IPS-NIHi7 (cell line): Measurements from ENCODE around the gene PACS2.
"Not testable (repeated sequence)": the region's sequence is repeated elsewhere in the genome, so short reads cannot be mapped to it uniquely, and the experiment has no call there.

Experiments
- DNase-seq: peaks from one replicate; pipeline ENCODE4 v3.0.0; 2012; ENCODE audit warnings: mixed read lengths; ENCODE audit errors: extremely low spot score

Gene PACS2

GRCh38 chr14:105287249-105288102, 27.1 kb upstream of the PACS2 start:
- DNase-seq, result peak; percentile 15

- DNase-seq, result not testable (repeated sequence)
These were observed 25.6 kb upstream of the PACS2 start for GRCh38 chr14:105288936-105289335.

- DNase-seq, result no peak
These were observed 23.8 kb upstream of the PACS2 start for GRCh38 chr14:105290621-105291346.

- no peak for DNase-seq
These were observed 21.5 kb upstream of the PACS2 start for GRCh38 chr14:105292826-105293711.

- DNase-seq, result no peak
These were observed 20.4 kb upstream of the PACS2 start for GRCh38 chr14:105294142-105294597.

- not testable (repeated sequence) for DNase-seq
These were observed 17.2 kb upstream of the PACS2 start for GRCh38 chr14:105297311-105297710.

- DNase-seq, result no peak
These were observed 14.7 kb upstream of the PACS2 start for GRCh38 chr14:105299654-105300541.

- peak; percentile 97 for DNase-seq
These were observed 13.9 kb upstream of the PACS2 start, which contains the start of gene BRF1 for GRCh38 chr14:105300542-105301102. BRF1 (minus strand) TSS chr14:105301001; CDS start chr14:105300629, 372 bp downstream.

GRCh38 chr14:105301103-105301914, 13.2 kb upstream of the PACS2 start:
- peak; percentile 99 for DNase-seq

- DNase-seq, result not testable (repeated sequence)
These were observed 12.7 kb upstream of the PACS2 start for GRCh38 chr14:105301915-105302249.

GRCh38 chr14:105303949-105304348, 10.6 kb upstream of the PACS2 start:
- no peak for DNase-seq

- no peak for DNase-seq
These were observed 10.0 kb upstream of the PACS2 start for GRCh38 chr14:105304565-105304964.

GRCh38 chr14:105305345-105305744, 9.2 kb upstream of the PACS2 start:
- no peak for DNase-seq

GRCh38 chr14:105305791-105306190, 8.8 kb upstream of the PACS2 start:
- DNase-seq, result no peak

GRCh38 chr14:105307052-105307727, 7.4 kb upstream of the PACS2 start:
- peak; percentile 7 for DNase-seq

GRCh38 chr14:105309371-105309770, 5.2 kb upstream of the PACS2 start:
- DNase-seq, result no peak

GRCh38 chr14:105311838-105312237, 2.7 kb upstream of the PACS2 start:
- DNase-seq, result no peak

- no peak for DNase-seq
These were observed 1.6 kb upstream of the PACS2 start for GRCh38 chr14:105312973-105313372.
